ENCODE measurements around the gene TANC1. TPM values are rescaled to one million over a fixed set of nuclear protein-coding genes. Genes with fewer than 3 reads are reported as not detected.

The TANC1 gene
- total and polyA plus RNA-seq, 2 donors (not counting 3 experiments of a cell fraction or from before 2014, with no cell fraction given), result 58.9 to 99.4 TPM

GRCh38 chr2:159043710-159044109 lies 75.3 kb downstream of the TANC1 start:
- Histone ChIP-seq H3K36me3 (ENCODE audit: control insufficient read depth in 2 of 2, extremely low read depth in 1 of 2, insufficient read depth in 2 of 2, low read length in 2 of 2) (peaks cover 3 to 9% of the 10 kb centered on the region in 2 experiments), H3K27me3 (ENCODE audit: control insufficient read depth in 2 of 2, insufficient read depth in 2 of 2, low read length in 2 of 2) (no peaks in the 10 kb centered on the region), H3K27ac (ENCODE audit: insufficient read depth, low read depth, low read length) (no peak overlapping the region), H3K4me1 (ENCODE audit: control insufficient read depth, extremely low read depth, insufficient read depth, low read length) (peaks cover 36% of the 10 kb centered on the region), H3K4me2 (ENCODE audit: insufficient read depth, low read length) (no peak overlapping the region), H3K79me2 (ENCODE audit: control insufficient read depth, insufficient read depth, low read length) (peaks cover 61% of the 10 kb centered on the region), H3K9ac (replicated peaks; ENCODE audit: extremely low read depth, insufficient read depth, low read length) (no peak overlapping the region), H4K20me1 (replicated peaks; ENCODE audit: control insufficient read depth, extremely low read depth, insufficient read depth, low read length) (no peaks in the 10 kb centered on the region), H3K4me3 (replicated peaks in 1 of 3; ENCODE audit: insufficient read depth in 1 of 3, low read depth in 1 of 3, low read length in 3 of 3) (no peak overlapping the region), H3K9me3 (replicated peaks; ENCODE audit: control insufficient read depth, insufficient read depth, low read length) (no peaks in the 10 kb centered on the region), H2AFZ (ENCODE audit: low read depth, low read length) (no peak overlapping the region), H3K9me1 (replicated peaks; ENCODE audit: control insufficient read depth, extremely low read depth, insufficient read depth, low read length) (no peaks in the 10 kb centered on the region)
- no peak for TF ChIP-seq FOS (IDR thresholded peaks at IDR 0.05; ENCODE audit: borderline replicate concordance, insufficient read depth, low read length)
- no peak for TF ChIP-seq MYC (IDR thresholded peaks at IDR 0.05; ENCODE audit: low read depth, low read length)
- FAIRE-seq (no peak), DNase-seq (ENCODE audit: low read depth, low spot score) (no peak)
- ChIA-PET CTCF (no interaction called here), POLR2A (no interaction called here)
- intact Hi-C loops (cut with micrococcal nuclease) (no loop called here), dilution Hi-C loops (cut with MboI; ENCODE audit: extremely low pct_ligation_motif_present, low sequenced_read_pairs) (no loop called here)
- BruUV-seq (replicated peaks), result no TSS peak

GRCh38 chr2:159044804-159045286 lies 76.4 kb downstream of the TANC1 start:
- Histone ChIP-seq H3K4me3 (replicated peaks in 1 of 3; ENCODE audit: insufficient read depth in 1 of 3, low read depth in 1 of 3, low read length in 3 of 3) (no peak overlapping the region), H3K4me2 (ENCODE audit: insufficient read depth, low read length) (no peak overlapping the region), H3K4me1 (ENCODE audit: control insufficient read depth, extremely low read depth, insufficient read depth, low read length) (peaks cover 36% of the 10 kb centered on the region), H4K20me1 (replicated peaks; ENCODE audit: control insufficient read depth, extremely low read depth, insufficient read depth, low read length) (no peaks in the 10 kb centered on the region), H3K79me2 (ENCODE audit: control insufficient read depth, insufficient read depth, low read length) (peaks cover 66% of the 10 kb centered on the region), H3K27me3 (ENCODE audit: control insufficient read depth in 2 of 2, insufficient read depth in 2 of 2, low read length in 2 of 2) (no peaks in the 10 kb centered on the region), H2AFZ (ENCODE audit: low read depth, low read length) (no peak overlapping the region), H3K36me3 (ENCODE audit: control insufficient read depth in 2 of 2, extremely low read depth in 1 of 2, insufficient read depth in 2 of 2, low read length in 2 of 2) (peaks cover 3 to 9% of the 10 kb centered on the region in 2 experiments), H3K9me3 (replicated peaks; ENCODE audit: control insufficient read depth, insufficient read depth, low read length) (no peaks in the 10 kb centered on the region), H3K27ac (ENCODE audit: insufficient read depth, low read depth, low read length) (no peak overlapping the region), H3K9me1 (replicated peaks; ENCODE audit: control insufficient read depth, extremely low read depth, insufficient read depth, low read length) (no peaks in the 10 kb centered on the region), H3K9ac (replicated peaks; ENCODE audit: extremely low read depth, insufficient read depth, low read length) (no peak overlapping the region)
- peak; percentile 24 for TF ChIP-seq POLR2A (IDR thresholded peaks at IDR 0.05; ENCODE audit: low read depth, low read length)
- no peak for TF ChIP-seq EZH2 (IDR thresholded peaks at IDR 0.05; ENCODE audit: borderline replicate concordance, low read depth, low read length, severe bottlenecking)
- dilution Hi-C loops (cut with MboI; ENCODE audit: extremely low pct_ligation_motif_present, low sequenced_read_pairs), result no loop called here
- no TSS peak for BruUV-seq (replicated peaks)
- ChIA-PET POLR2A (interaction anchor here (1.3 kb wide), 1 partner anchor 14 kb away, joined by 3 read pairs; no protein-coding TSS in a partner anchor), CTCF (interaction anchor here (0.7 to 1.5 kb wide), 6 partner anchors 10 to 96 kb away, joined by 3 to 6 read pairs (median 4); no protein-coding TSS in a partner anchor)
- no peak for FAIRE-seq
- DNase-seq (ENCODE audit: low read depth, low spot score), result no peak
- intact Hi-C loops (cut with micrococcal nuclease), result no loop called here
